Fibroblast of skin of abdomen (primary cell): Measurements from ENCODE around the gene CARMIL1.
"Not testable (repeated sequence)": the region's sequence is repeated elsewhere in the genome, so short reads cannot be mapped to it uniquely, and the experiment has no call there.

Source experiments
- DNase-seq: peaks from one replicate; pipeline ENCODE4 v3.0.0-alpha.2; 2013

Gene CARMIL1

DNA sequence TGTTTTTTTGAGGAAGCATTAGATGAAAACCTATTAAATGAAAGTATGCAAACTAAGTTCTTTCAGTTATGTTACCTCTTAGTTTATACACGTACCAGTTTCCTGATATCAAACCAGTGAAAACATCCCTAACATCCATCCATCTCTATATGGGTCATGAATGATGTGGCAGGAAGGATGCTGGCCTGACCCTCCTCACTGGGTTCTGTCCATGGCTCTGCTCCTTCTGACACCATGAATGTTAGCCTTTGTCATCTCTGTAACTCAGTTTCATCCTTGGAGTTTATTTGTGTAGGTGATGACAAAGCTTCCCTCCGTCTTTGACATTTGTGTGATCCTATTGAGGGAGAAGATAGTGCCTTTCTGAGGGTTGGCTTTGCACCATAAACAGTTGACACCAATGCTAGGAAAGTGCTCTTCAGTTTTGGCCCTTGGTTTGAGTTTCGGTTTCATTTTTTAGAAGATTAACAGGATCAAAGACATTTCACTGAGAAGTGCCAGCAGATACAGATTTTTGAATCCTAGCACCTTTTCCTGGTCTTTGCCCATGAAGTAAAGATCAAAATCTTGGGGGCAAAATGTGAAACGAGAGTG lies 300.8 kb downstream of the CARMIL1 start:
- DNase-seq, result no peak

DNA sequence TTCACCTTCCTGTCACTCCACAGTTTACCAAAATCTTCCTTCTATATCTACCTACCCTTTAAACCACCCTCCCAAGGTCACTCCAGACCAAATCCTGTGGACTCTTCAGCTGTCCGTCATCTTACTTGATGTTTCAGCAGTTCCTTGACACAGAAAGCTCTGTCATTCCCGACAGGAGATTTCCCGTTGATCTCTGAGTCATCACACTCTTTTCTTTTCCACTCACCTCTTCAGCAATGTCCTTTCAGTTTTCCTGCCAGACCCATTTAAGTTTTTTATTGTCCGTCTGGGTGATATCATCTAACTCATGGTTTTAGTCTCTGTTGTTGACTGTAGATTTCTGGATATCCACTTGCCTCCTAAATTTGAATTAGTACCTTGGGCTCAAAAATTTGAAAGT lies 302.9 kb downstream of the CARMIL1 start:
- no peak for DNase-seq

DNA sequence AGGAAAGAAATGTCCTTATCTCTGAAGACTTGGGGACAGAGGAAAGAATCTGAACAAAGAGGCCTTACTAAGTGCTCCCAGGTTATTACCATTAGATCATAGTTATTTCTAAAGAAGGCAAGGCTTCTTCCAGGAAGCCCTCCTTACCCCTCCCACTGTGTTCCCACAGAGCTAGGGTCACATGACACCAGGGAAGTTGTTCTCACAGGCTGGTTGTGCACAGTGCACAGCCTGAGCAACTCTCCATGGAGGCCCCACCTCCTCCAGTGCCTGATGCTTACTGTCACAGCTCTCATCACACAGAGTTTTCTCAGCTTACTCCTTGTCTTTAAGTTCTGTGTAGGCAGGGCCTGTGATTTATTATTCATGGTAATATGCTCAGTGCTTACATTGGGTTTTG lies 303.9 kb downstream of the CARMIL1 start:
- no peak for DNase-seq

DNA sequence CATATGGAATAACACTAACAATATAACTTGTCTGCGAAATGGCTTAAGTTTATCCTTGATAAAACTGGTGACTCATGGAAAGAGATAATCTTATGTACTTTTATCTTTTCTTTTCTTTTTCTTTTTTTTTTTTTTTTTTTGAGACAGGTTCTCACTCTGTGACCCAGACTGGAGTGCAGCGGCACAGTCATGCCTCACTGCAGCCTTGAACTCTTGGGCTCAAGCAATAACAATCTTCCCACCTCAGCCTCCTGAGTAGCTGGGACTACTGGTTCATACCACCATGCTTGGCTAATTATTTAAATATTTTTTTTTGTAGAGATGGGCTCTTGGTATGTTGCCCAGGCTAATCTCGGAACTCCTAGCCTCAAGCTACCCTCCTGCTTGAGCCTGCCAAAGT lies 304.7 kb downstream of the CARMIL1 start:
- no peak for DNase-seq

DNA sequence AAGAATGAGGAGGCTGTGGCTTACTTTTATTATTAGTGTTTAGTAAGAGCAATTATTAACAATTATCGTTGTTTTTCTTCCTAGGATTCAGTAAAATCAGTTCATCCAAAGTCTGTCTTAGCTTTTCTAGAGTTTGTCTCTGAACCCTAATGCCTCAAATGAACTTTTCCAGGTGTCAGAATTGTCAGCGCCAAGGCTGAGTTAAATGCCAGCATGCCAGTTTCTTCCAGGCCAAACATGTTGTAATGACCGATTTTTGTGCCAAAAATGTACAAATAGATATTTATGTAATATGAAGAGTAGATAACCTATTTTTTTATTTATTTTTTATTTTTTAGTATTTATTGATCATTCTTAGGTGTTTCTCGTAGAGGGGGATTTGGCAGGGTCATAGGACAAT lies 306.1 kb downstream of the CARMIL1 start:
- DNase-seq, result no peak

DNA sequence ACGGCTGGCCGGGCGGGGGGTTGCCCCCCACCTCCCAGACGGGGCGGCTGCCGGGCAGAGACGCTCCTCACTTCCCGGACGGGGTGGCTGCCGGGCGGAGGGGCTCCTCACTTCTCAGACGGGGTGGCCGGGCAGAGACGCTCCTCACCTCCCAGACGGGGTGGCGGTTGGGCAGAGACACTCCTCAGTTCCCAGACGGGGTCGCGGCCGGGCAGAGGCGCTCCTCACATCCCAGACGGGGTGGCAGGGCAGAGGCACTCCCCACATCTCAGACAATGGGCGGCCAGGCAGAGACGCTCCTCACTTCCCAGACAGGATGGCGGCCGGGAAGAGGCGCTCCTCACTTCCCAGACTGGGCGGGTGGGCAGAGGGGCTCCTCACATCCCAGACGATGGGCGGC lies 306.9 kb downstream of the CARMIL1 start:
- not testable (repeated sequence) for DNase-seq

DNA sequence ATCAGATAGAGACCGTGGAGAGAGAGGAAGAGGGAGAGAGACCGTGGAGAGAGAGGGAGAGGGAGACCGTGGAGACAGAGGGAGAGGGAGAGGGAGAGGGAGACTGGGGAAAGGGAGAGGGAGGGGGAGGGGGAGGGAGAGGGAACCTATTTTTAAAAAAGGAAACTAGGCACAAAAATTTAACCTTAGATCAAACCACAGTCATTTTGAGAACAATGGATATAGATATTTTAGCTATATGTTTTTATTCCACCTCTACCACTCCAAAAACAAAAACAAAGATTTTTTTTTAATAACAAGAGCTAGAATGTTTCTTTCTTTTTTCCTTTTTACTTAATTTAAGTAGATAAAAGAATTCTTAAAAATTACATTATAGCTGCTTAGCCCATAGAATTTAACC lies 307.8 kb downstream of the CARMIL1 start:
- no peak for DNase-seq

DNA sequence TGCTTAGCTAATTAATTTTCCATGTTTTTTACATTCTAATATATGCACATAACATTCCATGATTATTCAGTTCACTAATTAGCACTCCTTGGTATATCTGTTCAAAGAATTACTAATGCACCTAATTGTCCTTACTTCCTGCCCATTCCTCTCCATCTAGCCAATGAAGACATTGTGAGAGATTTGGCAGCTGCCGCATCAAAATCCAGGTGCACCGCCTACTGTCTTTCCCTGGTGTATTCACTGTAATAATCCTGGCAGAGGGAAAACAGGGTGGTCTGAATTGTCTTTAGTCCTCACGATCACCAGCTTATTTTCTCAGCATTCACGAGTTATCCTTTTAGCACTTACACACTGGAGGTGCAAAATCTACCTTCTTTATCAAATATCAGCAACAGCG lies 311.8 kb downstream of the CARMIL1 start:
- DNase-seq, result no peak

DNA sequence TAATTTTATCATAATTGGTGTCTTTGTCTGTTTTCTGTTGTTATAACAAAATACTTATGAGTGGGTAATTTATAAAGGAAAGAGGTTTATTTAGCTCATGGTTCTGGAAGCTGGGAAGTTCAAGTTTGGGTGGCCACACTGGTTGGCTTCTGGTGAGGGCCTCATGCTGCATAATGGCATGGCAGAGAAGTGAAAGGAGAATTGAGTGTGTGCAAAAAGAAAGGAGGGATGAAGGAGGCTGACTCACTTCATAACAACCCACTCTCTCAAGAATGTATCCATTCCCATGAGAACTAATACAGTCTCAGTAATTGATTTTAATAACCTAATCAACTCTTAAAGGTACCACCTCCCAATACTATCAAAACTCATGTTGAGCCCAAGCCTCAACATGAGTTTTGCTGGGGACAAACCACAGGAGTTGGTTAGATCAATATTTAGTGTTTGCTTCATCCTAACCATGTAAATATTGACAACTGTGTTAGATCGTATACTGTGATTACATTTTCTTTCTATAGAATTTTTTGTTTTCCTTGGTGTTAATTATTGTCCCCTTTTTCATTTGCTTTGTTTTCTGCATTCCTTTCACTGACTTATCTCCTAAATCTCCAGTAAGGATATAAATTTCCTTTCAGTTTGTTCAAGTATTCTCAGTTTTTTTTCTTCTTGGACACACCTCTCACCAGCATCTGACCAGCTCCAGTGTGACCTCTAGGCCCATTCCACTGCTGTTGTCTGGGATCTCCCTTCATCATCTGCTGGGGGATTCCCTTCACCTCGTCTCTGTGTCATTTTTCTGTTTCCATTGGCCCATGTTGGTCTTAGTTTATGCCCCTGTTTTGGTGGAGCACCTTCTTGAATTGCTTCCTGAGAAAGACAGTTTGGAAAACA lies 318.0 kb downstream of the CARMIL1 start:
- no peak for DNase-seq

DNA sequence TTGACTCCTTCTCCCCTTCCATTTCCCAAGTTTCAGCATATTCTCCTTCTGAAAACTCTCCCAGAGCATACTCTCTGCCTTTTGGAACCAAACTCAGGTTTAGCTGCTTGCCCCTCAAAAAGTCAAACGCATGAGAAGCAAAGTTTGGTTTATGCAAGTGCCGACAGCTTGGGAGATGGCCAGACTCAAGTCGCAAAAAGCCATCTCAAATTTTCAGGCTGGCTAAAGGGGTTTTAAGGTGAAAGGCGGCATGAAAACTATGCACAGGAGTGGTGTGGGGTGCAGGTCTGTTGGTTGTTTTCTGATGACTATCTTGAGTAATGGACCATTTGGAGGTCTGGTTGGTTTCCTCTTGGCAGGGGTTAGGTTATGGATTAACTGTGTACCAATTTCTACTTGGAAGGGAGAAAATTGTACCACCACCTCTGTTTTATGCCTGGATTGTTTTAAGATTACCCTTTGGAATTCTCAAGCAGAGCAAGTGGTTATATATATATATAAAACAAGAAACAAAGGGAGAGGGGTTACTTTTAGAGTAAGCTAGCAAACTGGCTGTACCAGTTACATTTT lies 320.4 kb downstream of the CARMIL1 start:
- no peak for DNase-seq

DNA sequence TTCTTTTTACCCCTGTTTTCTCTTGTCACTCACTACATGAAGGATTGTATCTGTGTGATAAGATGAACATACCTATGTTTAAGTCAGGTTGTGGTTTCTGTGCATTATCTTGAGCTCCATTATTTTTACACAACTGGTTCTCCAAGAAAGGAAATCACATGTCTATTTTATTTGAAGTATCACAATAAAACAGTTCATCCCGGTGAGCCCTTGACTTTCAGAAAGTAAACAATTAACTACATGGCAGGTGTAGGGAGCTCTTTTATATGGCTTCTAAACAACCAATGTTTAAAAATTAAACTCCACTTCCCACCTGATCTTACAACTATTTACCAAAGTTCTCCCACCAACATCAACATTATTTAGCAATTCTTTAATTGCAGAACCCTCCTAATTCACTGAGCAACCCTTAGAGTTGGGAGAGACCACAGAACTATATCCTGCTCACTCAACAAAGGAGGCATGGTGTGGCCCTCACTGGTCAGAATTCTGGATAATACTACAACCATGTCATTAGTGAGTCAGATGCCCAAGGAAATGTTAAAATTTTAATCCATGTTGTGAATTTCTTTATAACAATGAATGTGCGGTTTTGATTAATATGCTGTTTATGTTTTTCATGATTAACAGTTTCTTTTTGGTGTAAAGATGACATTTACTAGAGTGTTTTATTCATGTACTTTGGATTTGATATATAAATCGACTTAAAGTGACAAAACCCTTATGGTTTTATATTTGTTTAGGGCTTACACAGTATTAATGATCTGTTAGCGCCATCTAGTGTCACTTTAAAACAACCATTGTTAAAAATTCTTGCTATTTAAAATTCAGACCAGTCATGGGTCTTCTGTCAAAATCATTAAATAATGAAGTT lies 322.9 kb downstream of the CARMIL1 start:
- peak; percentile 43 for DNase-seq

DNA sequence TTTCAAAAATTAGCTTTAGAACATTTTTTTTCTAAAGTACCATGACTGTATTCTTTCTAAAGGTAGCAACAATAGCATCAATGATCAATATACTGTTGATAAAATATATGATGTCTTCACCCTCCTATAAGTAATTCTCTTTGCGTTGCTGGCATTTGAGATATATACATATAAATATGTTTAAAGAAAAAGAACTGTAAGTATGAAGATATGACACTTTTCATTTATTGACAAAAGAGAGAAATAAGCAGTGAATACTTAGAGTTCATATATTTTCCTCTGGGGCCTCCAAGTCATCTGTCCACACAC lies 323.5 kb downstream of the CARMIL1 start:
- no peak for DNase-seq

DNA sequence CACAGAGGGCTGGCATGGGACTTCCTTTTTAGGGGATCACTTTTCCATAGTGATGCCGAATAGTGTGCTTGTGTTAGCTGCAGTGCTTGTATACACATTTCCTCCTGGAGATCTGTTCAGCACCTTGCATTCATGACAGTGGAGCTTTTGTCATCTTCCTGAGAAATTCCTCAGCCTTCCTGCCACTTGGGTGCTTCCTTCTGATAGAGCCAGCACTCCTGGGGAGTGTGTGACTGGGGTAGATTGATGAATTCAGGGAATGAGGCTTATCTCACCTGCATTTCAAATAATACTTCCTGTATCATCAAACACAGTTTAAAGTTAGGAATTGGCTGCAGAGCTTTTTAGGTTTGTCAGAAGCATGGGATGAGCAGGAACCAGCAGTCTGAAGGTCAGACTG lies 324.1 kb downstream of the CARMIL1 start:
- DNase-seq, result no peak

DNA sequence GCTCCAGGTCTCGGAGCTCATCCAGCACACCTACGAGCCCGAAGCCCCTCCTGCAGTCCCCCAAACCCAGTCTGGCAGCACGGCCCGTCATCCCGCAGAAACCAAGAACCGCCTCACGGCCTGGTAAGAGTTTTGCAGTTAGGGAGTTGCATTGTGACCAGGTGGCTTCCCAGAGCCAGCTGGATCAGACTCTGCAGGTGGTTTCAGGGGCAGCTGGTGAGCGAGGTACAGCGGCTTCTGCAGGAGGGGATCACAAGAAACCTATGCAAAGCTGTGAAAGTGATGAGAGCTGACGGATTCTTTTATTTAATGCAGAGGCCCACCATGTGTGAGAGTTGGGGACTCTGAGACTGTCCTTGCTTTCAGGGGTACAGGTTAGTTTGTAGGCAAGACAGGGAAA lies 327.0 kb downstream of the CARMIL1 start:
- no peak for DNase-seq

DNA sequence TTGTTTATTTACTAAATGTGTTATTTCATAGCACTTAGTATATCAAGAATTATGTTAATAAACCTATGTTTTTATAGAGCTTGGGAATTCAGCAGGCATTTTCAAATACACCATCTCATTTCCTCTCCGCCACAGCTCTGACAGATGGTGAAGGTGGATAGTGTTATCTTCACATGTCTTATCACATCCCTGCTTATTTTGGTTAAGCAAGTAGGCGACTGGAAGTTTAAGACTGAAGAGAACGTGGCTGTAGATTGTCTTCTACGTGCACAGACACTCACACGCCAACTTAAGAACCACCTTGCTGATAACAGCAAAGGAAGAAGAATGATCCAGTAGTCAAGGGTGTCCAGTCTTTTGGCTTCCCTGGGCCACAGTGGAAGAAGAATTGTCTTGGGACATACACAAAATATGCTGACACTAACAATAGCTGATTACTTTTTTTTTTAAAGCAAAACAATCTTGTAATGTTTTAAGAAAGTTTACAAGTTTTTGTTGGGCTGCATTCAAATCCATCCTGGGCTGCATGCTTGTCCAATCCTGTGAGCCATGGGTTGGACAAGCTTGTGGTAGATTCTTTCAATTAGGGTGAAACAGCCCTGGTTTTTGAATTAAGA lies 329.5 kb downstream of the CARMIL1 start:
- no peak for DNase-seq

DNA sequence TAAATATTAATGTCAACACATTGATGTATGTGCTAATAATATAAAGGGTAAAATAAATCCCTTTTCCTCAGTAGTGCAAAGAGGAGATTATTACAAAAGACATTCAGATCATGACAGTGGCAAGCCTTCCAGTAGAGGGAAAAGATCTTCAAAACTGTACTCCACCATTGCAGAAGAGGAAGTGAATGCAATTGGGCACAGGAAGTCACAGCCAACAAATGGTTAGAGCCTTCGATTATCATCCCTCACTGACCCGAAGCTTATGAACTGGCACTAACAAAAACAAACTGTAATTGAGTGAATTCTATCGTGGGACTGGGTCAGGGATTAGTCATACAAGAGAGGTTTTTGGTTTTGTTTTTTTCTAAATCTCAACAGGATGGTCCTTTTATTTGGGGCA lies 333.5 kb downstream of the CARMIL1 start:
- no peak for DNase-seq

DNA sequence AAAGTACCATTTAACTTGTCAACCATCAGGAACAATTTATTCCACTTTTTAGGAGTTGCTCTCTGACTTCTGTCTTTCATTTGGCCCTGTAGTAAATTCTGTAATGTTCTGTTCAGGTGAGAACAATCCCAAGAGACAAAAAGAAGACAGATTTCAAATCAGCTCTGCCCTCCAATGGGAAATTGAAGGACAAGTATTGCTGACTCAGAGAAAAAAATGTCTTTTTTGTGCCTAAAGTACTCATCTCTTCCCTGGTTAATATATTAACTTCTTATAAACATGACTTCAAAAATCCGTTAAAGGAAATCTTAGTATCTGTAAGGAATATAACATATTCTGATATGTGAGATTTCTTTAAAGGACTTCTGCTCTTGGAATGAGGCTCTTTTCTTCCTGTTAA lies 334.2 kb downstream of the CARMIL1 start:
- DNase-seq, result no peak

DNA sequence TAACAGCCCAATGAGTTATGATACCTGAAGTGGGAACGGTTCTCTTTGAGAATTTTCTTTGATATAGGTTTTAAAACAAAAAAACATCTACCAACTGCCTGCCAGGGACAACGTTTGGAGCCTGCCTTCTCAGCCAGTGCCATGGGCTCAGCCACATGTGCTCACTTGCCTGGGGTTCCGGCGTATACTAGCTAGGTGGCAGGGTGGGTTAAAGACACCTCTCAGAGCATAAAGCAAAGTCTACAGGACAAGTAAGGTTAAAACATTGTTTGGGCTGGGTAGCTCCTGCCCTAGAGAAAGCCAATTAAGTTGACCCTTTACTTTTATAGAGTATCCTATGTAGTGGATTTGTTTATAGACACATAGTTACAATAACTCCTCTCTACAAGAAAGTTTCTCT lies 334.9 kb downstream of the CARMIL1 start:
- no peak for DNase-seq

DNA sequence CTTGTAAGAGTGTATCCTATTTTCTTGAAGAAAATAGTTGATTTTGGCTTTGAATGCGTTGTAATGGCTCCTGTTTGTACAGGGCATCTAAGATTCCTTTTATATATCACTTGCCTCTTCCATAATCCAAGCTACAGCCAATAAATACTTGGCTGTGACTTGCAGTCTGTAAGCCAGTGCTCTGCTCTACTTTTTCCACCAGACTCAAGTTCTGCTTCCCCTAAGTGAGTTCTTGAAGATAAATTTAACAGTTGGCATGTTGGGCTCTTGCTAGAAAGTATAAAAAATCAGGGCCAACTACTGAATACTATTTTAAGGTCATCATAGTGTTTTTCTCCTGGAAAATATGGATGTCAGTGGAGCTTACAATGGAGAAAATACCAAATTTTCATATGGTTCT lies 336.3 kb downstream of the CARMIL1 start:
- DNase-seq, result no peak

DNA sequence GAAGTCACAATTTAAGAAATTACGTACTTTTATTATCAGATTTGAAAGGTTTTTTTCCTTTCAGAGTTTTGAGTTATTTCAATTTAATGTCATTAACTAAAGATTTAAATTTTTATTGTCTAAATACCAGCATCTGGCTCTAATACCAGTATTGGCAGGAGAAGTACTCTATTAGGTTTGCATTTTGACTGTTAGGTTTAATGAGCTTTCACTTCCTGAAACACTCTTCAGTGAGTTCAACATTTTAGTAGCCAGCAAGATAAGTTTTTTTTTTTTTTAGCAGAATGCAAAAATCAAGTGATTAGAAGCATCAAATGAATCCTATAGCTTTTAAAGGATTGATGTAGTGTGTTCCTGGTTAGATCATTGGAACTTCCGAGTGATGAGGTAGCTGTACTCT lies 338.8 kb downstream of the CARMIL1 start:
- DNase-seq, result no peak

DNA sequence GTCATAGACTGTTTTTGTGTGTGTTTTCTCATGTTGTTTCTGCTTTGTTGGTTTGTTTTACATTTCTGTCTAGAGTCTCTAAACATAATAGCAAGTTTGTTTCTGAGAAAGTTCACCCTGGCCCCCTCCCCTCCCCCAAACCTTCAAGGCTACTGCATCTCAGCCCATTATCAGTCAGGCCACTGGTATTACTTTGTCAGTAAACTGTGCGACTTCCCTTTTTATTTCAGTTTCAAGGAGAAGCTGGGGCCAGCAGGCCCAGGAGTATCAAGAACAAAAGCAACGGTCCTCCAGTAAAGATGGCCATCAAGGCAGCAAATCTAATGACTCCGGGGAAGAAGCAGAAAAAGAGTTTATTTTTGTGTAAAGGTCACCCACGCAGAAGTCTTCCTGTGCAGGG lies 340.0 kb downstream of the CARMIL1 start:
- no peak for DNase-seq

DNA sequence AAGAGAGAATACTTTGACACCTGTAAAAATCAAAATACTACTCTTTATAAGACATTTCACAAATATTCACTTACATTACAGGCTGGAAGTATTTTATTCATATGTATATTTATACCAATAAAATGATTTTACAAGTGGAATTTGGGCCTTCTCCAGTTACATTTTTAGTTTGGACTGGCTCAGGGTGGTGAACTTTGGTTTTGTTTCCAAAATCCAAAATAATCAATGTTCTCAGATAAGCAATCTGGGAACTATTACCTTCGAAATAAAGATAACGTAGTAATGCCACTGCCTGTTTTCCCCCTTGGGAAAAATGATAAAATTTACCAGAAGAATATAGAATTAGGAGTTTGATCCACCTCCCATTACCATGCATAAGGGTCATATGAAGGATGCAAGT lies 341.2 kb downstream of the CARMIL1 start:
- DNase-seq, result no peak

DNA sequence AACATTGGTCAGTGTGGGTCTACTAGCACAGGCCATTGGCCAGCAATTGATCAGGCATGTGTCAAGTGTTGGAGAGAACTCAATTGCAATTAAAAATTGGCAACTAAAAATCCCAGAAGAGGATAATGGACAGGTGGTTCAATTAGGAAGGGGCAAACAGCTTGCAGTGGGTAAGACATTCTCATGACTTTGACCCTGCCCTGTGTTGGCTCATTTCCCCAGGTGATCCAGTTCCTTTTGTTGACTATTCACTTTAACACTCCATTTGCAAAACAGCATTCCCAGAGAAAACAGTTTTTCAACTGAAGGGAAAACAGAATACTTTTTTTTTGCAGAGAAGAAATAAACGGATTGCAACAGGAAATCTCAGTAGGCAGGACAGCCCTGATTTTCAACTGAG lies 343.9 kb downstream of the CARMIL1 start:
- no peak for DNase-seq
